H9 (cell line): ENCODE data around the gene PPFIA2. TPM values are rescaled to one million over a fixed set of nuclear protein-coding genes. Genes with fewer than 3 reads are reported as not detected.

ENCODE experiments used
- DNase-seq: peaks from one replicate; pipeline ENCODE4 v3.0.0-alpha.2; 2017
- H2AFZ ChIP-seq: one replicate; pipeline ENCODE4 v1.6.1; 2013; ENCODE audit warnings: mild to moderate bottlenecking, low read length, control low read depth, moderate library complexity
- H2AK5ac ChIP-seq: 2 replicates; pipeline ENCODE4 v1.6.1; 2013; ENCODE audit warnings: low read length, control low read depth, mixed read lengths; ENCODE audit not compliant: insufficient read length
- H2BK120ac ChIP-seq: one replicate; pipeline ENCODE4 v1.6.1; 2013; ENCODE audit warnings: low read depth, mild to moderate bottlenecking, low read length, control low read depth, inconsistent platforms; ENCODE audit not compliant: poor library complexity, severe bottlenecking
- H2BK12ac ChIP-seq: 2 replicates; pipeline ENCODE4 v1.6.1; 2013; ENCODE audit warnings: low read length, control low read depth, mixed read lengths, low read depth; ENCODE audit not compliant: insufficient read length
- H2BK15ac ChIP-seq: 2 replicates; pipeline ENCODE4 v1.6.1; 2013; ENCODE audit warnings: low read depth, low read length, control low read depth
- H2BK20ac ChIP-seq: one replicate; pipeline ENCODE4 v1.6.1; 2013; ENCODE audit warnings: low read depth, mild to moderate bottlenecking, low read length, control low read depth, inconsistent platforms; ENCODE audit not compliant: poor library complexity, severe bottlenecking
- H2BK5ac ChIP-seq: 2 replicates; pipeline ENCODE4 v1.6.1; 2013; ENCODE audit warnings: low read length, control low read depth, mixed read lengths; ENCODE audit not compliant: insufficient read length
- H3K14ac ChIP-seq: 2 replicates; pipeline ENCODE4 v1.6.1; 2013; ENCODE audit warnings: low read length, control low read depth; ENCODE audit not compliant: insufficient read depth
- H3K18ac ChIP-seq: 2 replicates; pipeline ENCODE4 v1.6.1; 2013; ENCODE audit warnings: low read depth, mild to moderate bottlenecking, mixed read lengths, low read length, control low read depth; ENCODE audit not compliant: insufficient read length
- H3K23ac ChIP-seq: 2 replicates; pipeline ENCODE4 v1.6.1; 2013; ENCODE audit warnings: low read length, control low read depth, mixed read lengths, low read depth; ENCODE audit not compliant: insufficient read length
- H3K23me2 ChIP-seq: 2 replicates; pipeline ENCODE4 v1.6.1; 2013; ENCODE audit warnings: low read depth, mild to moderate bottlenecking, mixed read lengths, low read length, control low read depth; ENCODE audit not compliant: insufficient read length, poor library complexity, severe bottlenecking
- H3K27ac ChIP-seq: 2 replicates; pipeline ENCODE4 v1.5.1; 2013; ENCODE audit warnings: low read length, control low read depth, mixed read lengths, low read depth; ENCODE audit not compliant: insufficient read length
- H3K27me3 ChIP-seq: 2 replicates; pipeline ENCODE4 v1.6.1; 2013; ENCODE audit warnings: low read length, control low read depth, inconsistent platforms; ENCODE audit not compliant: insufficient read depth
- H3K4ac ChIP-seq: 2 replicates; pipeline ENCODE4 v1.6.1; 2013; ENCODE audit warnings: low read depth, mild to moderate bottlenecking, control low read depth, inconsistent platforms, low read length, moderate library complexity
- H3K4me1 ChIP-seq: 2 replicates; pipeline ENCODE4 v1.6.1; 2013; ENCODE audit warnings: low read length, control low read depth, inconsistent platforms; ENCODE audit not compliant: insufficient read depth
- H3K4me2 ChIP-seq: 2 replicates; pipeline ENCODE4 v1.6.1; 2013; ENCODE audit warnings: low read length, control low read depth, mixed read lengths; ENCODE audit not compliant: insufficient read length, insufficient read depth
- H3K56ac ChIP-seq: 2 replicates; pipeline ENCODE4 v1.6.1; 2013; ENCODE audit warnings: low read depth, mild to moderate bottlenecking, mixed read lengths, low read length, control low read depth; ENCODE audit not compliant: insufficient read length
- H3K79me1 ChIP-seq: 2 replicates; pipeline ENCODE4 v1.6.1; 2013; ENCODE audit warnings: low read depth, mild to moderate bottlenecking, moderate library complexity, low read length, control low read depth, inconsistent platforms; ENCODE audit not compliant: insufficient read depth, poor library complexity, severe bottlenecking
- H3K79me2 ChIP-seq: 2 replicates; pipeline ENCODE4 v1.6.1; 2013; ENCODE audit warnings: low read length, control low read depth, inconsistent platforms; ENCODE audit not compliant: insufficient read depth
- H3K9ac ChIP-seq: 2 replicates; pipeline ENCODE4 v1.6.1; 2013; ENCODE audit warnings: low read length, control low read depth, mixed read lengths; ENCODE audit not compliant: insufficient read length; ENCODE audit errors: extremely low read depth
- H3K9me3 ChIP-seq: one replicate; pipeline ENCODE4 v1.6.1; 2013; ENCODE audit warnings: low read depth, low read length, inconsistent platforms; ENCODE audit not compliant: control insufficient read depth
- H3T11ph ChIP-seq: one replicate; pipeline ENCODE4 v1.6.1; 2013; ENCODE audit warnings: mild to moderate bottlenecking, low read length, control low read depth, inconsistent platforms
- H4K20me1 ChIP-seq: one replicate; pipeline ENCODE4 v1.6.1; 2013; ENCODE audit not compliant: control insufficient read depth, insufficient read length, insufficient read depth
- H4K5ac ChIP-seq: 2 replicates; pipeline ENCODE4 v1.6.1; 2013; ENCODE audit warnings: low read depth, mild to moderate bottlenecking, mixed read lengths, low read length, control low read depth; ENCODE audit not compliant: insufficient read length
- H4K8ac ChIP-seq: replicated peaks from 2 replicates; pipeline ENCODE4 v1.6.1; 2013; ENCODE audit warnings: low read length, control low read depth, mixed read lengths, low read depth; ENCODE audit not compliant: insufficient read length
- H4K91ac ChIP-seq: 2 replicates; pipeline ENCODE4 v1.6.1; 2013; ENCODE audit warnings: low read depth, mild to moderate bottlenecking, moderate library complexity, mixed read lengths, low read length, control low read depth; ENCODE audit not compliant: insufficient read length
- H3K27ac Mint-ChIP-seq, 3 experiments: 2 replicates in 2 of 3; 3 replicates in 1 of 3; pipeline ENCODE4 v1.8.0; 2020 to 2021; ENCODE audit warnings: mixed read lengths in 3 of 3, mild to moderate bottlenecking in 1 of 3, moderate library complexity in 1 of 3
- H3K27me3 Mint-ChIP-seq: 2 replicates; pipeline ENCODE4 v1.8.0; 2021; ENCODE audit warnings: low read depth, mild to moderate bottlenecking, moderate library complexity, mixed read lengths
- H3K36me3 Mint-ChIP-seq, 3 experiments: 2 replicates in 2 of 3; 3 replicates in 1 of 3; pipeline ENCODE4 v1.8.0; 2020 to 2021; ENCODE audit warnings: low read depth in 3 of 3, mixed read lengths in 3 of 3; ENCODE audit not compliant: insufficient read depth in 1 of 3
- H3K4me1 Mint-ChIP-seq, 2 experiments: 2 replicates each; pipeline ENCODE4 v1.8.0; 2020; ENCODE audit warnings: mixed read lengths in 2 of 2
- H3K4me3 Mint-ChIP-seq, 2 experiments: 2 replicates in 1 of 2; 3 replicates in 1 of 2; pipeline ENCODE4 v1.8.0; 2020 to 2021; ENCODE audit warnings: mild to moderate bottlenecking in 2 of 2, mixed read lengths in 2 of 2, moderate library complexity in 1 of 2
- H3K9me3 Mint-ChIP-seq, 2 experiments: 2 replicates in 1 of 2; 3 replicates in 1 of 2; pipeline ENCODE4 v1.8.0; 2020; ENCODE audit warnings: mild to moderate bottlenecking in 2 of 2, mixed read lengths in 2 of 2, moderate library complexity in 1 of 2
- total RNA-seq: library from RNA; stranded (reverse); gene quantifications from 2 replicates; pipeline ENCODE4 v1.2.1, GENCODE V29; 2021
- TF ChIP-seq, protein P1 (sequence below): fragments of 200-600 bp; sonication (generic); conservative IDR thresholded peaks from 3 replicates; pipeline ENCODE4 v1.8.0; 2021; ENCODE audit warnings: antibody characterized with exemption, mild to moderate bottlenecking

Gene PPFIA2
- total RNA-seq, 1 experiment from 2014 or later, result 1.3 TPM

- Mint-ChIP-seq H3K9me3 (no peaks in the 10 kb centered on the region), H3K27ac (no peak overlapping the region), H3K4me1 (no peaks in the 10 kb centered on the region), H3K27me3 (no peaks in the 10 kb centered on the region), H3K36me3 (no peaks in the 10 kb centered on the region), H3K4me3 (no peak overlapping the region)
- H3K14ac ChIP-seq, result no peak overlapping the region
- H3K4me2 ChIP-seq, result no peak overlapping the region
- H3K79me1 ChIP-seq, result no peaks in the 10 kb centered on the region
- no peak overlapping the region for H3T11ph ChIP-seq
- no peak overlapping the region for H3K18ac ChIP-seq
- no peak overlapping the region for H2BK120ac ChIP-seq
- H2AFZ ChIP-seq, result no peak overlapping the region
- H3K4ac ChIP-seq, result no peak overlapping the region
- no peak overlapping the region for H4K8ac ChIP-seq
- H3K4me1 ChIP-seq, result no peaks in the 10 kb centered on the region
- no peak overlapping the region for H2BK20ac ChIP-seq
- H2BK12ac ChIP-seq, result no peak overlapping the region
- no peak overlapping the region for H2AK5ac ChIP-seq
- H4K91ac ChIP-seq, result no peak overlapping the region
- no peak overlapping the region for H3K9ac ChIP-seq
- H3K27me3 ChIP-seq, result no peaks in the 10 kb centered on the region
- no peak overlapping the region for H3K56ac ChIP-seq
- no peak overlapping the region for H3K23ac ChIP-seq
- no peak overlapping the region for H3K27ac ChIP-seq
- H4K5ac ChIP-seq, result no peak overlapping the region
- H3K23me2 ChIP-seq, result no peaks in the 10 kb centered on the region
- no peak overlapping the region for H2BK5ac ChIP-seq
- H2BK15ac ChIP-seq, result no peak overlapping the region
- no peak for DNase-seq
- H3K79me2 ChIP-seq, result no peaks in the 10 kb centered on the region
- no peaks in the 10 kb centered on the region for H3K9me3 ChIP-seq
- no peaks in the 10 kb centered on the region for H4K20me1 ChIP-seq
- TF ChIP-seq, protein P1, sequence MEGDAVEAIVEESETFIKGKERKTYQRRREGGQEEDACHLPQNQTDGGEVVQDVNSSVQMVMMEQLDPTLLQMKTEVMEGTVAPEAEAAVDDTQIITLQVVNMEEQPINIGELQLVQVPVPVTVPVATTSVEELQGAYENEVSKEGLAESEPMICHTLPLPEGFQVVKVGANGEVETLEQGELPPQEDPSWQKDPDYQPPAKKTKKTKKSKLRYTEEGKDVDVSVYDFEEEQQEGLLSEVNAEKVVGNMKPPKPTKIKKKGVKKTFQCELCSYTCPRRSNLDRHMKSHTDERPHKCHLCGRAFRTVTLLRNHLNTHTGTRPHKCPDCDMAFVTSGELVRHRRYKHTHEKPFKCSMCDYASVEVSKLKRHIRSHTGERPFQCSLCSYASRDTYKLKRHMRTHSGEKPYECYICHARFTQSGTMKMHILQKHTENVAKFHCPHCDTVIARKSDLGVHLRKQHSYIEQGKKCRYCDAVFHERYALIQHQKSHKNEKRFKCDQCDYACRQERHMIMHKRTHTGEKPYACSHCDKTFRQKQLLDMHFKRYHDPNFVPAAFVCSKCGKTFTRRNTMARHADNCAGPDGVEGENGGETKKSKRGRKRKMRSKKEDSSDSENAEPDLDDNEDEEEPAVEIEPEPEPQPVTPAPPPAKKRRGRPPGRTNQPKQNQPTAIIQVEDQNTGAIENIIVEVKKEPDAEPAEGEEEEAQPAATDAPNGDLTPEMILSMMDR, result no peak
Observed at GRCh38 chr12:81288651-81289050, 470.5 kb downstream of the PPFIA2 start.
